Activated CD8-positive, alpha-beta T cell treated with anti-CD3 and anti-CD28 coated beads for 36 hours (primary cell): ENCODE results near the gene TOMM6. TPM values are rescaled to one million over a fixed set of nuclear protein-coding genes. Genes with fewer than 3 reads are reported as not detected.

Experiments used
- ATAC-seq: fragments of 200-7000 bp; cut with Tn5 transposase; one replicate; pipeline ENCODE4 v1.10.0; 2021; ENCODE audit warnings: mild to moderate bottlenecking, moderate library complexity
- CTCF ChIA-PET: fragments of 350-600 bp; sonication (Branson Sonifier 250); formaldehyde crosslinking; loops from one replicate; lab custom pipeline; 2021; ENCODE audit warnings: antibody characterized with exemption; lab: Charles Lee
- POLR2A ChIA-PET: fragments of 350-600 bp; sonication (Branson Sonifier 250); formaldehyde crosslinking; loops from one replicate; lab custom pipeline; 2021; ENCODE audit warnings: antibody characterized with exemption; lab: Charles Lee
- DNase-seq: peaks from one replicate; pipeline ENCODE4 v3.0.0-alpha.2; 2020
- H3K27ac Mint-ChIP-seq: one replicate; pipeline ENCODE4 v1.8.0; 2021; ENCODE audit warnings: mild to moderate bottlenecking, mixed read lengths
- H3K27me3 Mint-ChIP-seq: one replicate; pipeline ENCODE4 v1.8.0; 2021; ENCODE audit warnings: mixed read lengths
- H3K36me3 Mint-ChIP-seq: one replicate; pipeline ENCODE4 v1.8.0; 2021; ENCODE audit warnings: low read depth, mixed read lengths
- H3K4me1 Mint-ChIP-seq: one replicate; pipeline ENCODE4 v1.8.0; 2021; ENCODE audit warnings: low read depth, mixed read lengths
- H3K4me3 Mint-ChIP-seq: one replicate; pipeline ENCODE4 v1.8.0; 2021; ENCODE audit warnings: mild to moderate bottlenecking, moderate library complexity, mixed read lengths
- H3K9me3 Mint-ChIP-seq: one replicate; pipeline ENCODE4 v1.8.0; 2021; ENCODE audit warnings: mixed read lengths
- intact Hi-C: fragments of 100-400 bp; cut with micrococcal nuclease; formaldehyde crosslinking; loops from one replicate; pipeline ENCODE4 v1.10.0; 2022
- total RNA-seq, 2 experiments: library from RNA; stranded (reverse); gene quantifications; one replicate each; pipeline ENCODE4 v1.2.3, GENCODE V29; 2021
- TF ChIP-seq, protein P1 (sequence below): fragments of 200-600 bp; IDR thresholded peaks from one replicate; pipeline ENCODE4 v1.8.0; 2022; ENCODE audit warnings: antibody characterized with exemption, mild to moderate bottlenecking

TOMM6 gene
- total RNA-seq, 2 experiments from 2014 or later = 310 to 314 TPM

DNA sequence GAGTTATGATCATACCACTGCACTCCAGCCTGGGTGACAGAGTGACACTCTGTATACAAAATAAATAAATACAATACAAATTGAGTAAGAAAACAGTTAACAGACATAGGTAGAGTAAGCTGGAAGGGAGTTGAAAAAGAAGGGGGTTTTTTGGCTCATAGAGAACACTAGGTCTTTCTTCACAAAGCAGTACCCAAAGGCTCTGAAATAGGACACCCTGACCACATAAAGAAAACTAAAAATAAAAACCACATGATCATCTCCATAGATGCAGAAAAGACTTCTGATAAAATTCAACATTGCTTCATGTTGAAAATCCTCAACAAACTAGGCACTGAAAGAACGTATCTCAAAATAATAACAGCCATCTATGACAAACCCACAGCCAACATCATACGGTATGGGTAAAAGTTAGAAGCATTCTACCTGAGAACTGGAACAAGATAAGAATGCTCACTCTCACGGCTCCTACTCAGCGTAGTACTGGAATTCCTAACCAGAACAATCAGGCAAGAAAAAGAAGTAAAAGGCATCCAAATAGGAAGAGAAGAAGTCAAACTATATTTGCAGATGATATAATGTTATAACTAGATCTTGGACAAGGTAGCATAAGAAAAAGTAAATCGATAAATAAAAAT, 48.6 kb downstream of the TOMM6 start:
- ChIA-PET POLR2A (no interaction called here), CTCF (interaction anchor here (1.2 to 1.5 kb wide), 2 partner anchors 8 to 27 kb away, joined by 3 read pairs; no protein-coding TSS in a partner anchor)
- no peak for ATAC-seq
- TF ChIP-seq, protein P1, sequence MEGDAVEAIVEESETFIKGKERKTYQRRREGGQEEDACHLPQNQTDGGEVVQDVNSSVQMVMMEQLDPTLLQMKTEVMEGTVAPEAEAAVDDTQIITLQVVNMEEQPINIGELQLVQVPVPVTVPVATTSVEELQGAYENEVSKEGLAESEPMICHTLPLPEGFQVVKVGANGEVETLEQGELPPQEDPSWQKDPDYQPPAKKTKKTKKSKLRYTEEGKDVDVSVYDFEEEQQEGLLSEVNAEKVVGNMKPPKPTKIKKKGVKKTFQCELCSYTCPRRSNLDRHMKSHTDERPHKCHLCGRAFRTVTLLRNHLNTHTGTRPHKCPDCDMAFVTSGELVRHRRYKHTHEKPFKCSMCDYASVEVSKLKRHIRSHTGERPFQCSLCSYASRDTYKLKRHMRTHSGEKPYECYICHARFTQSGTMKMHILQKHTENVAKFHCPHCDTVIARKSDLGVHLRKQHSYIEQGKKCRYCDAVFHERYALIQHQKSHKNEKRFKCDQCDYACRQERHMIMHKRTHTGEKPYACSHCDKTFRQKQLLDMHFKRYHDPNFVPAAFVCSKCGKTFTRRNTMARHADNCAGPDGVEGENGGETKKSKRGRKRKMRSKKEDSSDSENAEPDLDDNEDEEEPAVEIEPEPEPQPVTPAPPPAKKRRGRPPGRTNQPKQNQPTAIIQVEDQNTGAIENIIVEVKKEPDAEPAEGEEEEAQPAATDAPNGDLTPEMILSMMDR = no peak
- Mint-ChIP-seq H3K9me3 (no peaks in the 10 kb centered on the region), H3K27ac (no peak overlapping the region), H3K36me3 (no peaks in the 10 kb centered on the region), H3K4me1 (peaks cover 4% of the 10 kb centered on the region), H3K27me3 (no peaks in the 10 kb centered on the region), H3K4me3 (no peak overlapping the region)
- DNase-seq = no peak
- intact Hi-C loops = no loop called here

DNA sequence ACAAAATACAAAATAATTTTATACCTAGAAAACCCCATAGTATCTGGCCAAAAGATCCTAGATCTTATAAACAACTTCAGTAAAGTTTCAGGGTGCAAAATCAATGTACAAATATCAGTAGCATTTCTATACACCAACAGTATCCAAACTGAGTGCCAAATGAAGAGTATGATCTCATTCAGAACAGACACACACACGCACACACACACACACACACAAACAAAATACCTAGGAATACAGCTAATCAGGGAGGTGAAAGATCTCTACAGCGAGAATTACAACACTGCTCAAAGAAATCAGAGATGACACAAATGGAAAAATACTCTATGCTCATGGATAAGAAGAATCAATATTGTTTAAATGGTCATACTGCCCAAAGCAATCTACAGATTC, 49.2 kb downstream of the TOMM6 start:
- ATAC-seq = no peak
- no peaks in the 10 kb centered on the region for H3K27me3 Mint-ChIP-seq
- TF ChIP-seq, protein P1 = no peak
- no peak for DNase-seq
- POLR2A ChIA-PET = no interaction called here
- no peaks in the 10 kb centered on the region for H3K36me3 Mint-ChIP-seq
- H3K4me3 Mint-ChIP-seq = no peak overlapping the region
- intact Hi-C loops = no loop called here
- CTCF ChIA-PET = interaction anchor here (1.1 to 1.5 kb wide), 3 partner anchors 9 to 711 kb away, joined by 3 to 4 read pairs (median 3); no protein-coding TSS in a partner anchor
- no peaks in the 10 kb centered on the region for H3K9me3 Mint-ChIP-seq
- peaks cover 4% of the 10 kb centered on the region for H3K4me1 Mint-ChIP-seq
- H3K27ac Mint-ChIP-seq = no peak overlapping the region

Other genes starting within 250 kb of the TOMM6 start
- gene FOXP4, start 241.3 kb upstream of the TOMM6 start, total RNA-seq = 10 to 100 TPM; 11.0 to 11.8 TPM
- gene MDFI, start 149.2 kb upstream of the TOMM6 start, total RNA-seq = not detected
- gene TFEB, start 52.1 kb upstream of the TOMM6 start, total RNA-seq = 10 to 100 TPM; 14.6 to 15.9 TPM
- gene PGC, start 40.3 kb upstream of the TOMM6 start, total RNA-seq = not detected
- gene FRS3, start 7.8 kb upstream of the TOMM6 start, total RNA-seq = 1 to 10 TPM; 3.2 to 4.1 TPM
- not detected for gene PRICKLE4, start 6.9 kb upstream of the TOMM6 start, total RNA-seq
- gene USP49, start 107.7 kb downstream of the TOMM6 start, total RNA-seq = 1 to 10 TPM; 5.7 to 5.9 TPM
- 10 to 100 TPM; 23.4 to 28.0 TPM for gene MED20, start 133.4 kb downstream of the TOMM6 start, total RNA-seq
- gene BYSL, start 133.8 kb downstream of the TOMM6 start, total RNA-seq = 10 to 100 TPM; 56.4 to 59.5 TPM
- 100 to 1,000 TPM; 457 to 459 TPM for gene CCND3, start 154.1 kb downstream of the TOMM6 start, total RNA-seq